NCI-H1105 (cell line): ENCODE data around the gene CNPY4.
"Not testable (repeated sequence)": the region's sequence is repeated elsewhere in the genome, so short reads cannot be mapped to it uniquely, and the experiment has no call there.

Experiments used
- DNase-seq: peaks from one replicate; lab custom pipeline; 2025; lab: John Stamatoyannopoulos, UW

Gene CNPY4

DNA sequence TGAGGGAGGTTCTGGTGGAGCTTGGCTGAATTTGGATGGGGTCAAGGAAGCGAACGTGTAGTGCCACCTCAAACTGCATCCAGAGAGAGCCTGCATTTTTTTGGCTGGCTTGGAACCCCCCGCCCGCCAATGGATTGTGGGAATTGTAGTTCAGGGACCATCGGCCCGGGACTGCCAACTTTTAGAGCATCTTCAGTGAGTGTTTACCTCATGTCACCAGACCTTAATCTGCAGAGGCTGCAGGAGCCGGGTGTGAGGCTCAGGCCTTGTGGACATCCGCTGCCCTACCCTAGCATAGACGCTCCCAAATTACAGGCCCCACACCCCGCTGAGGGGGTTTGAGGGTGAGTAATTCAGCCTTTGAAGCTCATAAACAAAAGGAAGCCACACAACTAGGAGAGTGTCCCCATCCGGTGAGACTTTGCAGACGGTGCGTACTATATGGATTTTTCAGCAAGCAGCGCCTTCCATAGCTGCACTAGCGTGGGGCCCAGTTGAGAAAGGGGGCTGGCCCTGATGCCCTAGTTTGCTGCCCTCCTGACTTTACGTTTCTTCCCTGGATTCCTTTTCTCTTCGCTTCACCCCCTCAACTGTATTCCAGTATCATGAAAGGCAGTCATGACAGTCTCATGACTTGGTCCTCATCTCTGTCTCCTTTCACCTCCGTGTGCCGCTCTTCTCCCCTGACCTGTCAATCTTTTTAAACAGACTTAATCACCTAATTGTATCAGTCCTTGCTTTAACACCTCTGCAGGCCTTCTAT, 717 bp downstream of the CNPY4 start:
- DNase-seq, result no peak

DNA sequence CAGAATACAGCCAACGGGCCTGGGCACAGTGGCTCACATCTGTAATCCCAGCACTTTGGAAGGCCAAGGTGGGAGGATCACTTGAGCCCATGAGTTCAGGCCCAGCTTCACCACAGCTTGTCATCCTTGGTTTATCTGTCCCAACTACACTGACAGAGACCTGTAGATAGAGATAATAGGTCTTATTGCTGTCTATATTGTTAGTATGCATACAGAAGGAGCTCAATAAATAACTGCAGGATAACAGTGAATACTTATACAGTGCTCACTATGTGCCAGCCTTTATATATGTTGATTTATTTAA, 1.3 kb downstream of the CNPY4 start:
- DNase-seq, result no peak

DNA sequence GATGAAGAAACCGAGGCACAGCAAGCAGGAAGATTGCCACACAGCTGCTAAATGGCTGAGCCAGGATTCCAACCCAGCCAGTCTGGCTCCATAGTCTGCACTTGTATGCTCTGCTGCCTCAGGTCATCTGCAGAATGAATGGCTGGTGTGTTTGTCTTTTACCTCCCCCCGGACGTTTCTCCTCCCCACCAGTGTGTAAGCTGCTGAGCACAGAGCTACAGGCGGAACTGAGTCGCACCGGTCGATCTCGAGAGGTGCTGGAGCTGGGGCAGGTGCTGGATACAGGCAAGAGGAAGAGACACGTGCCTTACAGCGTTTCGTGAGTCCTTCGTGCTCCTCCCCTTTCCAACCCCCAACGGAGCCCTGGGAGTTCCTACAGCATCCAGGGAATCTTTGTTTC, 2.6 kb downstream of the CNPY4 start:
- DNase-seq, result peak; percentile 74

DNA sequence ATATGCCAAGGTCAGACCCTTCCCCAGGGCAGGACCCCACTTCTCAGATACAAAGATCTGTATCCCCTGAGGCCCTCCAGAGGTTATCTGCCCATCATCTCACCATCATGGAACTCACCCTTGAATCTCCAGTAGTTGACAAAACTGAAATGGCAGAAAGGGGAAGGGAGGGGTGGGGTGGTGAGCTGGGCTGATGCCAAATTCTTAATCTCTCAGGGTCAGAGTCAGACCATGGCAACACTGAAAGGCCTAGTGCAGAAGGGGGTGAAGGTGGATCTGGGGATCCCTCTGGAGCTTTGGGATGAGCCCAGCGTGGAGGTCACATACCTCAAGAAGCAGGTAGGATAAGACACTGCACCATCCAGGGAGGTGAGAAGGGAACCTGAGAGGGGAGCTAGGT, 3.1 kb downstream of the CNPY4 start:
- DNase-seq, result no peak

DNA sequence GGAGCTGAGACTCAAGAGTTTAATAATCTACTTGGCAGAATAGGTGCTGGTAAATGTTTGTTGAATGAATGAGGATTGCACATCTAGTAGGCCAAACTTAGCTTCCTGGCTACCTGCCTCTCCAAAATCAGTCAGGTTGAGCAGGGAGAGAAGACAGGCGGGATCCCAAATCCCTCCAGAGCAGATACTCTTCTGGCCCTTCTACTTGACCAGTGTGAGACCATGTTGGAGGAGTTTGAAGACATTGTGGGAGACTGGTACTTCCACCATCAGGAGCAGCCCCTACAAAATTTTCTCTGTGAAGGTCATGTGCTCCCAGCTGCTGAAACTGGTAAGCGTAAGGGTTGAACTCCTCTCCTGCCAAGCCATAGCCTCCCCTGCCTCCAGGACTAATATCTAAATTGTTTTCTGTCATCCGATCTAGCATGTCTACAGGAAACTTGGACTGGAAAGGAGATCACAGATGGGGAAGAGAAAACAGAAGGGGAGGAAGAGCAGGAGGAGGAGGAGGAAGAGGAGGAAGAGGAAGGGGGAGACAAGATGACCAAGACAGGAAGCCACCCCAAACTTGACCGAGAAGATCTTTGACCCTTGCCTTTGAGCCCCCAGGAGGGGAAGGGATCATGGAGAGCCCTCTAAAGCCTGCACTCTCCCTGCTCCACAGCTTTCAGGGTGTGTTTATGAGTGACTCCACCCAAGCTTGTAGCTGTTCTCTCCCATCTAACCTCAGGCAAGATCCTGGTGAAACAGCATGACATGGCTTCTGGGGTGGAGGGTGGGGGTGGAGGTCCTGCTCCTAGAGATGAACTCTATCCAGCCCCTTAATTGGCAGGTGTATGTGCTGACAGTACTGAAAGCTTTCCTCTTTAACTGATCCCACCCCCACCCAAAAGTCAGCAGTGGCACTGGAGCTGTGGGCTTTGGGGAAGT, 5.1 kb downstream of the CNPY4 start:
- no peak for DNase-seq

DNA sequence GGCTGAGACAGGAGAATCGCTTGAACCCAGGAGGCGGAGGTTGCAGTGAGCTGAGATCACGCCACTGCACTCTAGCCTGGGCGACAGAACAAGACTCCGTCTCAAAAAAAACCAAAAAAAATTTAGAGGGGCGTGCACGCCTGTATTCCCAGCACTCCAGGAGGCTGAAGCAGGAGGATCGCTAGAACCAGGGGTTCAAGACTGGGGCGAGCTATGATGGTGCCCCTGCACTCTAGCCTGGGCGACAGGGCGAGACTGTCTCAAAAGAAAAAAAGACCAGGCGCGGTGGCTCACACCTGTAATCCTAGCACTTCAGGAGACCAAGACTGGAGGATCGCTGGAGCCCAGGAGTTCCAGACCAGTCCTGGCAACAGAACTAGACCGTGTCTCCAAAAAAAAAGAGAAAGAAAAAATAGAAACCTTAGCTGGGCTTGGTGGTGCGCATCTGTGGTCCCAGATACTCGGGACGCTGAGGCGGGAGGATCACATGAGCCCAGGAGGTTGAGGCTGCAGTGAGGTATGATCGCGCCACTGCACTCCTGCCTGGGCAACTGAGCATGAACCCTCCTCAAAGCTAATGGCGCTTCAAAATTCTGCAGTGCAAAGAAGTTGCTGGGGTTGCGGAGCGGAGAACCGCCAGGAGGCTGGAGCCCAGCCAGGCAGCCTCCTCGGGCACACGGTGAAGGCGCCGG, 7.0 kb downstream of the CNPY4 start:
- no peak for DNase-seq

DNA sequence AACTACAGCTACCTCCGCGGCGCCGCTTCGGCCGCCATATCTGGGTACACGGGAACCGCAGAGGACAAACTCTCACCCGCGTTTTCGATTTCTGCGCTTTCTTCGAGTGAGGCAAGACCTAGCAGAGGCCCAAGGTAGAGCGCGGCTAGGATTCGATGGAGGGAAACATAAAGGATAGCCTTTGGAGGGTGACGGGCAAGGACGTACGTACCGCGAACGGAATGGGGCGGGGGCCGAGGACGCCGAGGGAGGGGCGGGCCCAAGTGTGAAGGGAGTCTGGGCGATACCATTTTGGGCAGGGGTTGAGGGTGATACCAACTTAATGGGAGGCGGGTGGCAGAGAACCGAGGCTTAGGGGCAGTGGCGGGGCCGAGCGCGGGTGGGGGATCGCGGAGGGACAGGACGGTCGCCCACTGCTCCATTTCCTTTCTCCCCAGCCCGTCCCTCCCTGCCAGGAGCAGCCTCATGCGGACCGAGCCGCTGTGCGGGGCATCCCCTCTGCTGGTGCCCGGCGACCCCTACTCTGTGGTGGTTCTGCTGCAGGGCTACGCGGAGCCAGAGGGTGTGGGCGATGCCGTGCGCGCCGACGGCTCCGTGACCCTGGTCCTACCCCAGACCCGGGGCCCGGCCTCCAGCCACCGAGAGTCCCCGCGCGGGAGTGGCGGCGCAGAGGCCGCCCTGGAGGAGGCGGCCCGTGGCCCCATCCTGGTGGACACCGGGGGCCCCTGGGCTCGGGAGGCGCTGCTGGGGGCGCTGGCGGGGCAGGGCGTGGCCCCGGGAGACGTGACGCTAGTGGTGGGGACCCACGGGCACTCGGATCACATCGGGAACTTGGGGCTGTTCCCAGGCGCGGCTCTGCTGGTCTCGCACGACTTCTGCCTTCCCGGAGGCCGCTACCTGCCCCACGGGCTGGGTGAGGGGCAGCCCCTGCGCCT, 7.8 kb downstream of the CNPY4 start, which contains the start of gene MBLAC1:
Gene MBLAC1 (plus strand): TSS at position 37 of the 935 bp plus-strand sequence. CDS start 429 bp downstream, at position 466.
- peak; percentile 95 for DNase-seq

DNA sequence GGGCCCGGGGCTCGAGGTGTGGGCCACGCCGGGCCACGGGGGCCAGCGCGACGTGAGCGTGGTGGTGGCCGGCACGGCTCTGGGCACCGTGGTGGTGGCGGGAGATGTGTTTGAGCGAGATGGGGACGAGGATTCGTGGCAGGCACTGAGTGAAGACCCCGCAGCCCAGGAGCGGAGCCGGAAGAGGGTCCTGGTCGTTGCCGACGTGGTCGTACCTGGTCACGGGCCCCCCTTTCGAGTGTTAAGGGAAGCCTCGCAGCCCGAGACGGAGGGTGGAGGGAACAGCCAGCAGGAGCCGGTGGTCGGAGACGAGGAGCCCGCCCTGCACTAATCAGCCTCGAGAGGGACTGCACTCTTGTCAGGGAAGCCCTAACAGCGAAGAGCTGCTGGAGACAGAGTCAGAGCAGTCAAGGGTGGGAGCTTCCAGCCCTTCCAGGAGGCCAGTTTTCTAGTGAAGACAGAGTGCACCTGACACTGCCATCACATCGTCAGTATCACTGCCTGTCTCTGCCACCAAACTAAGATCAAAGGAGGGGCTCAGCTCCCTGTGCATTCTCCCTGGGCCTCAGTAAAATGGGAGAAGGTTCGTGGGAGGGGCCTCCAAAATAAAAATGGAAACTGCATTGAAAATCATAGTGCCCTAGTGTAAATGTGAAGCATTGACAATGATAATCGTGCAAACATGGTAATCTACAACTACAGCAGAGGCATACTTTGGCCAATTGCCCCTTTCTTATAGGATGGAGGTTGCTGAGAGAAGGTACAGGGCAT, 8.6 kb downstream of the CNPY4 start:
- no peak for DNase-seq

DNA sequence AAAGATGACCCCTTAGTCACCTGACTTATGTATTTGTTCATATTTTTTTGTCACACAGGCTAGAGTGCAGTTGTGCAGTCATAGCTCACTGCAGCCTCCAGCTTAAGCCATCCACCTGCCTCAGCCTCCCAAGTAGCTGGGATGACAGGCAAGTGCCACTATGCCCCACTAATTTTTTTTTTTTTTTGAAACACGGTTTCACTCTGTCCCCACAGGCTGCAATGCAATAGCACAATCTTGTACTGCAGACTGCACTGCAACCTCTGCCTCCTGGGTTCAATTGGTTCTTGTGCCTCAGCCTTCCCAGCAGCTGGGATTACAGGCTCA, 9.2 kb downstream of the CNPY4 start:
- DNase-seq, result no peak

DNA sequence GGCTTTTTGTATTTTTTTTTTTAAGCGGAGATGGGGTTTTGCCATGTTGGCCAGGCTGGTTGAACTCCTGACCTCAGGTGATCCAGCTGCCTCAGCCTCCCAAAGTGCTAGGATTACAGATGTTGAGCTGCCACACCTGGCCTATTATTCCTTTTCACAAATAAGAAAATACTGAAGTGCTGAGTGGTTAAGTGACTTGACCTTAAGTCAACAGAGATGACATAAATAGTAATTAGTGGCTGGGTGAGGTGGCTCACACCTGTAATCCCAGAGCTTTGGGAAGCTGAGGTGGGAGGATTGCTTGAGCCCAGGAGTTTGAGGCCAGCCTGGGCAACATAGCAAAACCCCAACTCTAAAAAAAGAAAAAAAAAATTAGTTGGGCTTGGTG, 10.8 kb downstream of the CNPY4 start:
- DNase-seq, result not testable (repeated sequence)

DNA sequence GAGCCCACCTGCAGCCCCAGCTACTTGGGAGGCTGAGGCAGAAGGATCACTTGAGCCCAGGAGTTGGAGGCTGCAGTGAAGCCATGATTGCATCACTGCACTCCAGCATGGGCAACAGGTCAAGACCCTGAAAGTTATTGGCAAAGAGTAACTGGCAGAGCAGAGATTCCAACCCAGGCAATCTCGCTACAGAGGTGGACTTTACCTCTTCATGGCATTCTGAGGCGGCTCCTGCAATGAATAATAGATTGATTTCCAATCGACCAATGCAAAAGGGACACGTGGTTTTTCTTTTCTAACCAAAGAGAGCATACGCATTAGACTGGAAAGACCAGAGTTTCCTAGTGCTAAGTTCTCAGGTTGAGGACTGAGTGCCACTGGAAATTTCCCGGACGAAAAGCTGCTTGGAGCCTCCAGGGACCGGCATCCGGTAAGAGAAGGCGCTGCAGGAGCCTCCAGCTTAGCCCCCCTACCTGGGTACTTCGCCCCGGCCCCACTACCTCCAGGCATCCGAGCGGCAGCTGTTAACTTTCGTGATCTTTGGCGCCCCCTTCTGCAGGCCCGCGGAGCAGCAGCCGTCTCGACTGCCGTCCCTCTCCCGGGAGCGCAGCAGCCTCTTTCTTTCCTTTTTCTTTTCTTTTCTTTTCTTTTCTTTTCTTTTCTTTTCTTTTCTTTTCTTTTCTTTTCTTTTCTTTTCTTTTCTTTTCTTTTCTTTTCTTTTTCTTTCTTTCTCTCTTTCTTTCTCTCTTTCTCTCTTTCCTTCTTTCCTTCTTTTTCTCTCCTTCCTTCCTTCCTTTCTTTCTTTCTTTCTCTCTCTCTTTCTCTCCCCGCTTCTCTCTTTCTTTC, 11.4 kb downstream of the CNPY4 start:
- DNase-seq, result peak; percentile 70

DNA sequence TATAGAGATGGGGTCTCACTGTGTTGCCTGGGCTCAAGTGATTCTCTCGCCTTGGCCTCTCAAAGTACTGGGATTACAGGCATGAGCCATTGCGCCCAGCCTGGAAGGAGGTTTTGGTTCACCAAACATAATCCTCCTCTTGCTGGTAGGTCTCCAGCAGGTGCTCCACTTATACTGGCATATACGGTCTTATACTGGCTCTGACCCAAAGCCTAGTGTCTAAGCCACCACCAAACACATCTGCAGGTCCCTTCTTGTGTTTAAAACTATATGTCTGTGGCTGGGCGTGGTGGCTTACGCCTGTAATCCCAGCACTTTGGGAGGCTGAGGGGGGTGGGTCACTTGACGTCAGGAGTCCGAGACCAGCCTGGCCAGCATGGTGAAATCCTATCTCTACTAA, 12.7 kb downstream of the CNPY4 start:
- DNase-seq, result no peak

DNA sequence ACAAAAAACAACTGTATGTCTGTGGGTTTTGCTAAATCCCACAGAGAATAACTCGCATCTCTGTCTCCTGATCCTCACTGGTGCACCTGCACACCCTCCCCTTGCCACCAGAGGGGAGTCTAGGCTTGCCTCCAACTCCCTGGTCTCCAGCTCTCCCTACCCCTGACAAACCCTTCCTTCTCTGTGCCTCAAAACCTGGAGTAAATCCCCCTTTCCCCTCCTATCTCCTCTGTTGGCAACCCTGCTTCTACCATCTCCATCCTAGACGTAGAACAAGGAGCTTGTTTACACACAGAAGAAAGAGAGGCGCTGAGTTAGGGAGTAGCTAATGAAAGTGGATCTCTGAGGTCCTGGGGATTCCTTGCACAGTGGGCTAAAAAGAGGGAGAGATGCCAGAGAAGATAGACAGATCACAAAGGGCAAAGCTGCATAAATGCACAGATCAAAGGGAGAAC, 13.3 kb downstream of the CNPY4 start:
- no peak for DNase-seq

DNA sequence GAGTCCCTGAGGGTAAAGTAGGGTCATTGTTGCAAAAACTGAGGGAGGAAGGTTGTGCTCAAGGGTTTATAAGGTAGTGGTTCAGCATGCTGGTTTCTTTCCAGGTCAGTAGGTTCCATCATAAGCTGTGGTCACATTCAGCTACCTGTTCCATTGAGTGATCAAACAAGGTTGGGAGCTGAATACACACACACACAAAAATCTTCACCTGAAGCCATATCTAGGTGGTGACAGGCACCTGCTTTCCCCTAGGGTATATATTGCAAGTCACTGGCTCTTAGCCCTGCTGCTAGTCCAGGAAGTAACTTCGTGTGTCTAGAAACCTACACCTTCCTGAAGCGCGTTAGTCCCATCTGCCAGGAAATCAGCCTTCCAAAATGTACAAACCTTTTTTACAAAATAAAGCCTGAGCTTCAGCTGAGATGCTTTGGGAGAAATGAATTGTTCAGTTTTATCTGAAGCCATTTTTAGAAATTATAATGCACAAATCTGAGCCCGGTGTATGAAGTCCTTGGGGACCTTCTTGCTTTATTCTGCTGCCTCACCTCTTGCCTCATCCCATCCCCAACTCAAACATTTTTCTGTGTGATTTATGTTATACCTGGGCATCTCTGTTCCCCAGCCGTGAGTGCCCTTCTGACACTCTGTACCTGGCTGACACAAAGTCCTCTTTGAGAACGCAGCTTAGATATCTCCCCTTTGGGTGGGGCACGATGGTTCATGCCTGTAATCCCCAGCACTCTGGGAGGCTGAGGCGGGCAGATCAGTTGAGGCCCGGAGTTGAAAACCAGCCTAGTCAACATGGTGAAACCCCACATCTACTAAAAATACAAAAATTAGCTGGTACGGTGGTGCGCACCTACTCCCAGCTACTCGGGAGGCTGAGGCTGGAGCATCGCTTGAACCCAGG, 18.7 kb downstream of the CNPY4 start:
- DNase-seq, result no peak

DNA sequence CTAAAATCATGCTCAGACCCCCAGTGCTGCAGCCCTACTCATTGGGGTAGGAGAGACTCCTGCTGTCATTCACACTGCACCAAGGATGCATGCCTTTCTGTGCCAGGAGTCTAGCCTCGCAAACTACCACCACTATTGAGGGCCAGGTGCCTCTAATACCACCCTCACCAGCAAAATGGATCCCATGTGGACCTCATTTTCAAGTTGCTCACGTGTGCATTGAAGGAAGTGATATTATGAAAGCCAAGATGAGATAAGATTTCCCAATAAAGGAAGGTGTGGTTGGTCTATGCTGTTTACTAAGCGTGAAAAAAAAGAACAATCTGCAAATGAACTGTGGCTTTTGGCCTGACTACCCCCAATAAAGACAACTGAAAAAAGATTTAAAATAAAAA, 22.1 kb downstream of the CNPY4 start:
- no peak for DNase-seq

DNA sequence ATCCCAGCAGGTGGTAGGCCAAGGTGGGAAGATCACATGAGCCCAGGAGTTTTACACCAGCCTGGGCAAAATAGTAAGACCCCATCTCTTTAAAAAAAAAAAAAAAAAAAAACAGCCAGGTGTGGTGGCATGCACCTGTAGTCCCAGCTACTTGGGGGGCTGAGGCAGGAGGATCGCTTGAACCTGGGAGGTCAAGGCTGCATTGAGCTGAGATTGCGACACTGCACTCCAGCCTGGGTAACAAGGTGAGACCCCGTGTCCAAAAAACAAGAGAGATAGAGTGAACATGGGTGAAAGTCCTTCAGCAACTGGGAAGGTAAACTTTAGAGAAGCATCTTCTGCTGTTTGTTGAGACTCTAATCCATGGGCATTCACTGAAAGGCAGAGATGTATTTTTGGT, 23.0 kb downstream of the CNPY4 start:
- DNase-seq, result no peak

DNA sequence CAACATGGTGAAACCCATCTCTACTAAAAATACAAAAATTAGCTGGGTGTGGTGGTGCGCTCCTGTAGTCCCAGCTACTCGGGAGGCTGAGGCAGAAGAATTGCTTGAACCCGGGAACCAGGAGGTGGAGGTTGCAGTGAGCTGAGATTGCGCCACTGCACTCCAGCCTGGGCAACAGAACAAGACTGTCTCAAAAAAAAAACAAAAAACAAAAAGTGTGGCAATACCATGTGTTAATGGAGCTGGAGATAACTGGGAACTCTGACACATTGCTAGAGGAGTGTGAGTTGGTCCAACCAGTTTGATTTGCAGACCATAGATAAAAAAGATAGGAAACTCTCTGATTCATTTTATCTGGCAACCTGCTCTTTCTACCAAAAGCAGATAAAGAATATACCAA, 26.9 kb downstream of the CNPY4 start:
- DNase-seq, result not testable (repeated sequence)

DNA sequence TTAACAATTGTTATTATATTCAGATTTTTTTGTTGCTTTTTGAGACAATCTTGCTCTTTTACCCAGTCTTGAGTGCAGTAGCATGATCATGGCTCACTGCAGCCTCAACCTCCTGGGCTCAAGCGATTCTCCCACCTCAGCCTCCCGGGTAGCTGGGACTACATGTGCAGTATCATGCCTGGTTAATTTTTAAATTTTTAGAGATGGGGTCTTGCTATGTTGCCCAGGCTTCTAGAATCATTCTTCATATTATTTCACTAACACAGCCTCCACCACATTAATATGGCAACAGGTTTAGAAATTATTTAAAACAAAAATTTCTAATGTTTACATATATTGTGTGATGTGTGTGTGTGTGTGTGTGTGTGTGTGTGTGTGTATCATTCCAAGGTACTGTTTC, 27.8 kb downstream of the CNPY4 start:
- no peak for DNase-seq

DNA sequence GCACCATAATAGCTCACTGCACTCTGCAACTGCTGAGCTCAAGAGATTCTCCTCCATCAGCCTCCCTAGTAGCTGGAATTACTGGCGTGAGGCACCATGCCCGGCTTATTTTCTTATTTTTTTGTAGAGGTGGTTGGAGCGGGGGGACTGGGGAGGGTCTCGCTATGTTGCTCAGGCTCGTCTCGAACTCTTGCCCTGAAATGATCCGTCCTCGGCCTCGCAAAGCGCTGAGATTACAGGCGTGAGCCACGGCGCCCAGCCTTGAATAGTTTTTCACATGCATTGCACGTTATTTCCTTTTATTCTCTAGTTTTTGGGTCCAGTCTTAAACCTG, 28.8 kb downstream of the CNPY4 start:
- no peak for DNase-seq
